NCI-H446 (cell line): ENCODE measurements around the gene CLEC9A.
"Not testable (repeated sequence)": the region's sequence is repeated elsewhere in the genome, so short reads cannot be mapped to it uniquely, and the experiment has no call there.

Experiments
- DNase-seq, 2 experiments: peaks; one replicate each; lab custom pipeline; 2025; lab: John Stamatoyannopoulos, UW

Gene CLEC9A

GRCh38 chr12:10030446-10030845 is at the start of gene CLEC9A:
Gene CLEC9A, plus strand, starts transcription at chr12:10030682. Its CDS starts 22,006 bp downstream, at chr12:10052688.
- DNase-seq, result no peak

- no peak for DNase-seq
These were observed 38.6 kb upstream of the CLEC9A start for GRCh38 chr12:9991876-9992275.

- no peak for DNase-seq
These were observed 38.2 kb upstream of the CLEC9A start for GRCh38 chr12:9992296-9992695.

GRCh38 chr12:9999016-9999415 is 31.5 kb upstream of the CLEC9A start, which contains the start of gene CLEC1B:
Gene CLEC1B, minus strand, starts transcription at chr12:9999121. Its CDS starts 21 bp downstream, at chr12:9999100.
- no peak for DNase-seq

GRCh38 chr12:10001171-10001776 is 29.2 kb upstream of the CLEC9A start:
- no peak for DNase-seq

GRCh38 chr12:10012630-10013330 is 17.7 kb upstream of the CLEC9A start:
- DNase-seq, result no peak

- DNase-seq, result no peak
These were observed 15.0 kb upstream of the CLEC9A start for GRCh38 chr12:10015450-10015849.

GRCh38 chr12:10016881-10017280 is 13.6 kb upstream of the CLEC9A start:
- DNase-seq, result no peak

- DNase-seq, result no peak
These were observed 12.1 kb upstream of the CLEC9A start for GRCh38 chr12:10018386-10018785.

GRCh38 chr12:10021342-10021741 is 9.1 kb upstream of the CLEC9A start:
- DNase-seq, result no peak

- no peak for DNase-seq
These were observed 5.2 kb upstream of the CLEC9A start for GRCh38 chr12:10025236-10025635.

- not testable (repeated sequence) for DNase-seq
These were observed 3.8 kb upstream of the CLEC9A start for GRCh38 chr12:10026666-10027065.

GRCh38 chr12:10027311-10027710 is 3.2 kb upstream of the CLEC9A start:
- no peak for DNase-seq

- no peak for DNase-seq
These were observed 2.8 kb upstream of the CLEC9A start for GRCh38 chr12:10027721-10028120.

- no peak for DNase-seq
These were observed 839 bp downstream of the CLEC9A start for GRCh38 chr12:10031321-10031720.

- DNase-seq, result no peak
These were observed 1.3 kb downstream of the CLEC9A start for GRCh38 chr12:10031771-10032175.

- no peak for DNase-seq
These were observed 3.5 kb downstream of the CLEC9A start for GRCh38 chr12:10033783-10034545.

GRCh38 chr12:10042167-10042566 is 11.7 kb downstream of the CLEC9A start:
- DNase-seq, result no peak

- no peak for DNase-seq
These were observed 18.0 kb downstream of the CLEC9A start for GRCh38 chr12:10048526-10048925.

- DNase-seq, result no peak
These were observed 21.9 kb downstream of the CLEC9A start for GRCh38 chr12:10052193-10052913.

GRCh38 chr12:10058387-10058786 is 27.9 kb downstream of the CLEC9A start:
- no peak for DNase-seq

- DNase-seq, result no peak
These were observed 34.8 kb downstream of the CLEC9A start for GRCh38 chr12:10065241-10065640.
